Thyroid gland (tissue), 4 donors: ENCODE data around the gene LSMEM2. TPM values are rescaled to one million over a fixed set of nuclear protein-coding genes. Genes with fewer than 3 reads are reported as not detected.
A peak's percentile ranks its signal among the peaks of the same experiment; 100 is the strongest.
"Not testable (repeated sequence)": the region's sequence is repeated elsewhere in the genome, so short reads cannot be mapped to it uniquely, and the experiment has no call there.

Experiments used
- DNase-seq, 2 donors: peaks; one replicate each; pipeline ENCODE4 v3.0.0-alpha.2; 2019
- H3K27ac ChIP-seq, 3 donors: fragments of 200-600 bp; sonication (generic); 1 replicate in 2 of 3; 2 replicates in 1 of 3; pipeline ENCODE4 v1.5.1; 2016 to 2019; ENCODE audit warnings: mild to moderate bottlenecking in 1 of 3, moderate library complexity in 1 of 3
- H3K27me3 ChIP-seq: fragments of 200-600 bp; sonication (generic); one replicate; pipeline ENCODE4 v1.5.1; 2019
- H3K36me3 ChIP-seq, 2 donors: fragments of 200-600 bp; sonication (generic); one replicate each; pipeline ENCODE4 v1.5.1; 2016 to 2019
- H3K4me1 ChIP-seq, 2 donors: fragments of 200-600 bp; sonication (generic); one replicate each; pipeline ENCODE4 v1.5.1; 2017 to 2019
- H3K4me3 ChIP-seq, 3 donors: fragments of 200-600 bp; sonication (generic); replicated peaks in 1 of 3; 1 replicate in 2 of 3; 2 replicates in 1 of 3; pipeline ENCODE4 v1.5.1; 2016; ENCODE audit warnings: mild to moderate bottlenecking in 1 of 3
- H3K9me3 ChIP-seq: fragments of 200-600 bp; sonication (generic); one replicate; pipeline ENCODE4 v1.5.1; 2017
- POLR2A ChIP-seq, 2 donors: fragments of 450-650 bp; IDR thresholded peaks; one replicate each; pipeline ENCODE4 v1.6.1; 2017; ENCODE audit warnings: antibody characterized with exemption in 2 of 2, mild to moderate bottlenecking in 2 of 2, moderate library complexity in 1 of 2
- WGBS, 2 donors: methylation state at CpG; one replicate each; pipeline ENCODE4 v1.1.5; 2017; 5-methylcytosine and 5-hydroxymethylcytosine counted together
- intact Hi-C: fragments of 100-400 bp; cut with DNase I; formaldehyde crosslinking; loops from one replicate; pipeline ENCODE4 v1.15.1; 2023
- total RNA-seq, 4 donors: library from RNA; depleted of rRNA; stranded (reverse); fragments of >200 nt; gene quantifications; one replicate each; pipeline ENCODE4 v1.2.3, GENCODE V29; 2016
- TF ChIP-seq, protein P1 (sequence below), 6 experiments: fragments of 200-600 bp in 3 of 6; fragments of 450-650 bp in 3 of 6; sonication (generic) in 3 of 6; IDR thresholded peaks; one replicate each; pipeline ENCODE4 v1.5.1; 2016 to 2019; ENCODE audit warnings: antibody characterized with exemption in 6 of 6, mild to moderate bottlenecking in 2 of 6, inconsistent platforms in 1 of 6, moderate library complexity in 1 of 6

LSMEM2 gene
- total RNA-seq, 4 donors from 2014 or later: not detected

DNA sequence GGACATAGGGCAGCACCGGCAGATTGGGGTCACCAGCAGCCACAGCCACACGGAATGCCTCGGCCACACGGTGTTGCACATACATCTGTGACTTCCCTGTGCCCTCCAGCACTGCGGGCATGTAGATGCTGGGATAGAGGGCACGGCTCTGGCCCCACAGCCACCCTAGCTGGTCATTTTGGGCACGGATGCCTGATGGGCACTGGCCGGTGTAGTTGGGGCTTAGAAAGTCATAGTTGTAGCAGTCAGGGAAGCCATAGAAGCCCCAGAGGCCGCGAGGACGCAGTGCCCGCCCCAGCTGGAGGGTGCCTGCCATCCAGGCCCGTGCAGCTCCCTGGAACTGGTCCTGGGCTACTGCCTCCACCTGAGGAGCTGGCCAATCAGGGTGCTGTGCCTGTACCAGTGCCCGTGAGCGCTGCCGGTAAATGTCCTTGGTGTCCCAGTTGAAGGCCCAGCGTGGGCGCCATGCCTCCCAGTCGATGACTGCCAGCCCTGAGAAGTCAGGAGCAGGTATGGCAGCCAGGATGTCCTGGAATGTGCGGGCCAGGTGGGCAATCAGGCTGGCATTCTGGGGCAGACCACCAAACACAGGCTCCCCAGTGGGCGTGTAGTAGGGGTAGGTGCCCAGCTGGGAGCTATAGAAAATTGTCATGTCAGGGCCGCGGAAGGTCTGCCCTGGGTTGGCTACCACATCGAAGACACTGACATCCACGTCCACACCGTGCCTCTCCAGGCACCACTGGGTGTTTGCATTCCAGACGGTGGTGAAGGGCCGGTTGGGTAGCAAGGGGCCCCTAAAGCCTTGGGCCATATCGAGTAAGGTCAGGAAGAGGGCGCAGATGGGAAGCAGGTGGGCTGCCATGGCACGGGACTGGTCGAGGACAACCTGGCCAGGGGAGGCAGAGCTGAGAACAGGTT lies 23.5 kb downstream of the LSMEM2 start:
- no peaks in the 10 kb centered on the region for H3K9me3 ChIP-seq
- WGBS, 2 donors: 89% methylated on average over 18 to 28 of the region's 32 CpGs
- intact Hi-C loops: no loop called here

DNA sequence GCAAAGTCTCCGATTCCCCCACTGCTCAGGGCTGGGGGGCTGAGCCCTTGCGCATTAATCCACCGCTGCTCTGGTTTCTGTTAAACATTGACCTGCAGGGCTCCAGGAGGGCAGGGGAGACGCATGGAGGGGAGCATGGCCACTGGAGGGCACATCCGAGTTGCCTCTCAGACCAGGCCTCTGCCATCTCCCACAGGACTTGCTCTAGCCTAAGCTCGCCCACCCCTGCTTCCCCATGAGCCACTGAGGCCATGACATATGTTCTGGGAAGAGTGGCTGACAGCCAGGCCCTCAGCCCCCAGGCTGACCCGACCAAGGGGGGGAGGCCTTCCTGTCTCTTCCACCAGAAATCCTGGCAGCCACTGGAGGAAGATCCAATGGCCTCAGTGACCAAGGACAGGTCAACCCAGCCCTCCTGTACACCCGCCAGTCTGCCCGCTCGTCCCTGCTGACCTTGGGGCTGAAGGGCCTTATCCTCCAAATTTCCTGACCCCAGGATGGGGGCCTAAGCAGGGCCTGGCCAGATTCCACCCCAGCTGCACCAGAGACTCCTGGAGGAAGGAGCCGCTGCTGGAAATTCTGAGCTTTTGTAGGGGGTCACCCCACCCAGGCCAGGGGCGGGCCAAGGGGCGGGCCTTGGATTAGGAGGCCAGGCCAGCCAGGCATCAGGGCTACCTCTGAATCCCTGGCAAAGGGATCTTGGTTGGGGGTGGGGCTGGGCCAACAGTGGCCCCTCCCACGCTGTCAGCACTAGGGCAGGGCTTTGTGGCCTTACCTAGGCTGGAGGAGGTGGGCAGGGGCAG lies 24.3 kb downstream of the LSMEM2 start, which contains the start of gene HYAL1:
HYAL1 (minus strand) TSS at position 562 of the 803 bp plus-strand sequence. CDS start 618 bp downstream, outside the sequence.
- DNase-seq: peak; percentile 42 to 48
- peaks cover 21 to 30% of the 10 kb centered on the region in 2 donors for H3K4me1 ChIP-seq
- intact Hi-C loops: no loop called here

More for the DNA sequence above, 23.5 kb downstream of the LSMEM2 start:
- TF ChIP-seq, protein P1, sequence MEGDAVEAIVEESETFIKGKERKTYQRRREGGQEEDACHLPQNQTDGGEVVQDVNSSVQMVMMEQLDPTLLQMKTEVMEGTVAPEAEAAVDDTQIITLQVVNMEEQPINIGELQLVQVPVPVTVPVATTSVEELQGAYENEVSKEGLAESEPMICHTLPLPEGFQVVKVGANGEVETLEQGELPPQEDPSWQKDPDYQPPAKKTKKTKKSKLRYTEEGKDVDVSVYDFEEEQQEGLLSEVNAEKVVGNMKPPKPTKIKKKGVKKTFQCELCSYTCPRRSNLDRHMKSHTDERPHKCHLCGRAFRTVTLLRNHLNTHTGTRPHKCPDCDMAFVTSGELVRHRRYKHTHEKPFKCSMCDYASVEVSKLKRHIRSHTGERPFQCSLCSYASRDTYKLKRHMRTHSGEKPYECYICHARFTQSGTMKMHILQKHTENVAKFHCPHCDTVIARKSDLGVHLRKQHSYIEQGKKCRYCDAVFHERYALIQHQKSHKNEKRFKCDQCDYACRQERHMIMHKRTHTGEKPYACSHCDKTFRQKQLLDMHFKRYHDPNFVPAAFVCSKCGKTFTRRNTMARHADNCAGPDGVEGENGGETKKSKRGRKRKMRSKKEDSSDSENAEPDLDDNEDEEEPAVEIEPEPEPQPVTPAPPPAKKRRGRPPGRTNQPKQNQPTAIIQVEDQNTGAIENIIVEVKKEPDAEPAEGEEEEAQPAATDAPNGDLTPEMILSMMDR (IDR thresholded peaks at IDR 0.05): no peak
- no peak for TF ChIP-seq POLR2A (IDR thresholded peaks at IDR 0.05)
- Histone ChIP-seq H3K4me1 (peaks cover 22 to 35% of the 10 kb centered on the region in 2 donors), H3K4me3 (peak overlapping the region in 1 of 3 donors; percentile 8), H3K27me3 (no peaks in the 10 kb centered on the region), H3K27ac (peak overlapping the region in 2 of 3 donors; percentile 40 to 74), H3K36me3 (no peaks in the 10 kb centered on the region)
- no peak for DNase-seq

DNA sequence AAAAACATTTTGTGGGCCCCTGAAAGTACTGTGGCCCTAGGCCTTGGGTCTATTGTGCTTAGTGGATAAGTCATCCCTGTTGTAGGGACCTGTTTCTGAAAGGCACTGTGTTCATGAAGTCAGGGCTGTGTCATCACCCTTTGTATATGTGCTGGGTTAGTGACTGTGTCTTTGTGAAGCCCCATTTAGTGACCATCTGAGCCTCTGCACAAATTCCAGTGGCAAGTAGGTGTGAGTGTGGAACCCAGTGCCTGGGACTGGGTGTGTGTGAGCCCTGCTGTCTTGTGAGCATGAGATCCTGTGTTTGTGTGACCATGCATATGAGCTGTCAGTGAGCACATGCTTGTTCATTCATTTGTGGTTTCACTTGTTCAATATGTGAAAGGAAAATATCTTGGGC lies 25.7 kb downstream of the LSMEM2 start:
- no peak for TF ChIP-seq POLR2A (IDR thresholded peaks at IDR 0.05)
- TF ChIP-seq, protein P1 (IDR thresholded peaks at IDR 0.05): no peak
- Histone ChIP-seq H3K4me3 (no peak overlapping the region), H3K36me3 (no peaks in the 10 kb centered on the region), H3K9me3 (no peaks in the 10 kb centered on the region), H3K27me3 (no peaks in the 10 kb centered on the region), H3K27ac (no peak overlapping the region), H3K4me1 (peaks cover 20 to 28% of the 10 kb centered on the region in 2 donors)
- intact Hi-C loops: no loop called here
- DNase-seq: no peak

More for the DNA sequence above, 24.3 kb downstream of the LSMEM2 start, which contains the start of gene HYAL1:
- Histone ChIP-seq H3K36me3 (no peaks in the 10 kb centered on the region), H3K9me3 (no peaks in the 10 kb centered on the region), H3K4me3 (peak within 1 kb of the TSS in 1 of 3 donors; percentile 8), H3K27me3 (no peaks in the 10 kb centered on the region), H3K27ac (peak within 1 kb of the TSS in 2 of 3 donors; percentile 40 to 74)
- TF ChIP-seq, protein P1 (IDR thresholded peaks at IDR 0.05): no peak
- TF ChIP-seq POLR2A (IDR thresholded peaks at IDR 0.05): no peak
- WGBS, 2 donors: 76 to 78% methylated on average over 5 to 12 of the region's 14 CpGs

DNA sequence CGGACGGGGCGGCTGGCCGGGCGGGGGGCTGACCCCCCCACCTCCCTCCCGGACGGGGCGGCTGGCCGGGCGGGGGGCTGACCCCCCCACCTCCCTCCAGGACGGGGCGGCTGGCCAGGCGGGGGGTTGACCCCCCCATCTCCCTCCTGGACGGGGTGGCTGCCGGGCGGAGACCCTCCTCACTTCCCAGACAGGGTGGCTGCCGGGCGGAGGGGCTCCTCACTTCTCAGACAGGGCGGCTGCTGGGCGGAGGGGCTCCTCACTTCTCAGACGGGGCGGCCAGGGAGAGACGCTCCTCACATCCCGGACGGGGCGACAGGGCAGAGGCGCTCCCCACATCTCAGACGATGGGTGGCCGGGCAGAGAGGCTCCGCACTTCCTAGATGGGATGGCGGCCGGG lies 33.2 kb downstream of the LSMEM2 start:
- H3K36me3 ChIP-seq, intact Hi-C loops, H3K27ac ChIP-seq, H3K27me3 ChIP-seq, H3K4me3 ChIP-seq, H3K9me3 ChIP-seq, DNase-seq: not testable (repeated sequence)
- peaks cover 14 to 47% of the 10 kb centered on the region in 2 donors for H3K4me1 ChIP-seq
- WGBS, 2 donors: 80% methylated on average over 2 of the region's 32 CpGs; no CpG with 5 or more reads in 1 of the 2 donors

DNA sequence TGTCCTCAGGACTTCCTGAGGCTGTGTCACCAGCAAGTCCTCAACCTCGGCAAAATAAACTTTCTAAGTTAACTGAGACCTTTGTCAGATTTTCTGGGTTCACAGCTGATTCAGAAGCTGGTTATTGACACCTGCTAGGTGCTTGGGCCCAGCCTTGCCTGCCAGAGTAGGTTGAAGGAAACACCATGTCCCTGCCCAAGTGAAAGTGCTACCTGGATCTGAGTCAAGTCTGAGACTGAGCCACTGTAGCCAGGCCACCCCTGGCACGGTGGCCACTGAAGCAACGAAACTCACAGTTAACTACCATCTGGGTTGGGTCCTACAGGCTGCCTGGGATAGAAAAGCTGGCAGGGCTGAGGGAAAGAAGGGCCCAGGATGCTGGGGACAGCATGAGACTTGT lies 35.5 kb downstream of the LSMEM2 start:
- Histone ChIP-seq H3K9me3 (no peaks in the 10 kb centered on the region), H3K27me3 (no peaks in the 10 kb centered on the region), H3K4me3 (no peak overlapping the region), H3K4me1 (peaks cover 26 to 67% of the 10 kb centered on the region in 2 donors), H3K27ac (peak overlapping the region in 2 of 3 donors; percentile 38 to 52), H3K36me3 (peaks cover 7 to 20% of the 10 kb centered on the region in 2 donors)
- intact Hi-C loops: no loop called here
- peak; percentile 72 to 73 for DNase-seq
- WGBS, 2 donors: 40 to 50% methylated on average over 3 of the region's 3 CpGs
- no peak for TF ChIP-seq POLR2A (IDR thresholded peaks at IDR 0.05)
- TF ChIP-seq, protein P1 (IDR thresholded peaks at IDR 0.05): no peak
